ENCODE measurements around the gene TMEM258.

TMEM258 gene

GRCh38 chr11:61764606-61765260 lies 27.7 kb downstream of the TMEM258 start:
- no peak for DNase-seq (ENCODE audit: low read depth, low spot score)
- H3K4me3 ChIP-seq: no peak overlapping the region
- no peak for TF ChIP-seq POLR2AphosphoS5 (IDR thresholded peaks at IDR 0.05; ENCODE audit: borderline replicate concordance, low read depth, low read length)
- no peaks in the 10 kb centered on the region for H3K36me3 ChIP-seq (ENCODE audit: insufficient read depth, low read length)
- no peak overlapping the region for H3K27ac ChIP-seq
- H3K9ac ChIP-seq (ENCODE audit: insufficient read length): no peak overlapping the region
- no peaks in the 10 kb centered on the region for H3K9me3 ChIP-seq (ENCODE audit: low read depth, low read length)

- TF ChIP-seq EZH2 (IDR thresholded peaks at IDR 0.05) (no peak), FOXP2 (optimal IDR thresholded peaks at IDR 0.05; ENCODE audit: control extremely low read depth, extremely low read length, insufficient read depth) (no peak), POLR2AphosphoS5 (IDR thresholded peaks at IDR 0.05; ENCODE audit: borderline replicate concordance, low read depth, low read length) (no peak)
Observed at GRCh38 chr11:61763930-61764605, 28.3 kb downstream of the TMEM258 start.

DNA sequence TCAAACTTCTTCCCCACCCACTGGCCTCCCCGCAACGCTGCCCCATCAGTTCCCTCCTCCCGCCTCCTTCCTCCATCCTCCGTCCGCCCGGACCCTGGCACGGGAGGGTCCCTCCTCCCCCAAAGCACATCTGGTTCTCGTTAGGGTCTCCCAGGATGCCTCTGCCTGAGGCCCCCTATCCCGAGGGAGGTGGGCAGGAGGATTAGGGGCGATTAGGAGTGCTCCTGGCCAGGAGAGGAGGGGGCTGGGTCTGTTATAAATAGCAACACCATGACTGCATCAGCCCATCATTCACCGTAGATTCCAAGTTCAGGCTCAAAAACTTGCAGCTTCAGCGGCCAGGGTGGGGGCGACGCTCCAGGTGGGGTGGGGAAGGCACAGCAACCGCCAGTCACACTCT lies 29.6 kb downstream of the TMEM258 start:
- DNase-seq (ENCODE audit: low read depth, low spot score): no peak
- no peaks in the 10 kb centered on the region for H3K36me3 ChIP-seq (ENCODE audit: insufficient read depth, low read length)
- no peak overlapping the region for H3K4me3 ChIP-seq
- H3K9me3 ChIP-seq (ENCODE audit: low read depth, low read length): no peaks in the 10 kb centered on the region
- TF ChIP-seq FOXP2 (optimal IDR thresholded peaks at IDR 0.05; ENCODE audit: control extremely low read depth, extremely low read length, insufficient read depth): no peak
- no peak for TF ChIP-seq EZH2 (IDR thresholded peaks at IDR 0.05)
- TF ChIP-seq POLR2AphosphoS5 (IDR thresholded peaks at IDR 0.05; ENCODE audit: borderline replicate concordance, low read depth, low read length): no peak
- H3K27ac ChIP-seq: no peak overlapping the region
- H3K9ac ChIP-seq (ENCODE audit: insufficient read length): no peak overlapping the region

More at GRCh38 chr11:61763930-61764605, 28.3 kb downstream of the TMEM258 start:
- Histone ChIP-seq H3K36me3 (ENCODE audit: insufficient read depth, low read length) (no peaks in the 10 kb centered on the region), H3K4me3 (no peak overlapping the region), H3K9me3 (ENCODE audit: low read depth, low read length) (no peaks in the 10 kb centered on the region), H3K27ac (no peak overlapping the region), H3K9ac (ENCODE audit: insufficient read length) (no peak overlapping the region)
- DNase-seq (ENCODE audit: low read depth, low spot score): no peak

- Histone ChIP-seq H3K9ac (ENCODE audit: insufficient read length) (no peak overlapping the region), H3K4me3 (no peak overlapping the region), H3K27ac (peak overlapping the region; percentile 57), H3K36me3 (ENCODE audit: insufficient read depth, low read length) (no peaks in the 10 kb centered on the region), H3K9me3 (ENCODE audit: low read depth, low read length) (no peaks in the 10 kb centered on the region)
- TF ChIP-seq POLR2AphosphoS5 (IDR thresholded peaks at IDR 0.05; ENCODE audit: borderline replicate concordance, low read depth, low read length) (no peak), FOXP2 (optimal IDR thresholded peaks at IDR 0.05; ENCODE audit: control extremely low read depth, extremely low read length, insufficient read depth) (no peak), EZH2 (IDR thresholded peaks at IDR 0.05) (no peak)
- DNase-seq (ENCODE audit: low read depth, low spot score): no peak
Observed at GRCh38 chr11:61762223-61762615, 30.2 kb downstream of the TMEM258 start.

- H3K36me3 ChIP-seq (ENCODE audit: insufficient read depth, low read length): no peaks in the 10 kb centered on the region
- TF ChIP-seq EZH2 (IDR thresholded peaks at IDR 0.05): no peak
- TF ChIP-seq FOXP2 (optimal IDR thresholded peaks at IDR 0.05; ENCODE audit: control extremely low read depth, extremely low read length, insufficient read depth): no peak
- TF ChIP-seq POLR2AphosphoS5 (IDR thresholded peaks at IDR 0.05; ENCODE audit: borderline replicate concordance, low read depth, low read length): no peak
- no peak overlapping the region for H3K4me3 ChIP-seq
- peak overlapping the region; percentile 57 for H3K27ac ChIP-seq
- DNase-seq (ENCODE audit: low read depth, low spot score): no peak
- H3K9ac ChIP-seq (ENCODE audit: insufficient read length): no peak overlapping the region
- no peaks in the 10 kb centered on the region for H3K9me3 ChIP-seq (ENCODE audit: low read depth, low read length)
Observed at GRCh38 chr11:61761440-61762222, 30.8 kb downstream of the TMEM258 start.

- H3K27ac ChIP-seq: no peak overlapping the region
- no peak overlapping the region for H3K9ac ChIP-seq (ENCODE audit: insufficient read length)
- no peaks in the 10 kb centered on the region for H3K36me3 ChIP-seq (ENCODE audit: insufficient read depth, low read length)
- no peak overlapping the region for H3K4me3 ChIP-seq
- no peak for DNase-seq (ENCODE audit: low read depth, low spot score)
- H3K9me3 ChIP-seq (ENCODE audit: low read depth, low read length): no peaks in the 10 kb centered on the region
- TF ChIP-seq FOXP2 (optimal IDR thresholded peaks at IDR 0.05; ENCODE audit: control extremely low read depth, extremely low read length, insufficient read depth): no peak
- TF ChIP-seq EZH2 (IDR thresholded peaks at IDR 0.05): no peak
- no peak for TF ChIP-seq POLR2AphosphoS5 (IDR thresholded peaks at IDR 0.05; ENCODE audit: borderline replicate concordance, low read depth, low read length)
Observed at GRCh38 chr11:61760946-61761345, 31.5 kb downstream of the TMEM258 start.

DNA sequence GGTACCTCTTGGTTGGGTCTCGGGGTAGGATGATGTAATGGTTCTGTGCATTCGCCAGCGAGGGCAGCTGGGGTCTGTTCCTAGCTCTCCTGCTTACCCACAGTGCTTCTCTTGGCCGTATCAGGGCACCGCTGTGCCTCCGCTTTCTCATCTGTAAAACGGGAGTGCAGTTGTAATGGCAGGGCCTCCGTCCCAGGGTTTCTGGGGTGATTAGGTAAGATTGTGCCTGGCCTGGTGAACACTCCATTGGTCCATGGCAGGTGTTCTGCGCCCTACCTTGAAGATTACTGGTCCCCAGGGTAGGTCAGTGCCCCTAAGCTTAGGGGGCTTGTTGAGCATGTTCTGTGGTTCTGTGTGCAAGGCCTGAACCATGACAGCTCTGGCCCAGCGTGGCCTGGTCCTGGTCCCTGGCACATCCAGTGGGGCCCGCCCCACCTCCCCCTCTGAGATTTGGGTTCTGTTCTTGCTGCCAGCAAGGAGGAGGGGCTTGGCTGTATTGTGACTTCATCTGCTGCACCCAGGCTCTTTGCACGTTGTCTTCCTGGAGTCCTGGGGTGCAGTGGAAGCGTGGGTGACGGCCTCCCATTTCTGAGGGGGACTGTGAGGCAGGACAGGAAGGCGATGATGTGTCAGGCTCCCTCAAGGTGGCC lies 35.1 kb downstream of the TMEM258 start:
- H3K9ac ChIP-seq (ENCODE audit: insufficient read length): no peak overlapping the region
- H3K27ac ChIP-seq: peak overlapping the region; percentile 73; the same call in 1 of the 2 replicates
- DNase-seq (ENCODE audit: low read depth, low spot score): no peak

More for the DNA sequence above, 35.1 kb downstream of the TMEM258 start:
- Histone ChIP-seq H3K4me3 (peak overlapping the region; percentile 37), H3K9me3 (ENCODE audit: low read depth, low read length) (no peaks in the 10 kb centered on the region), H3K36me3 (ENCODE audit: insufficient read depth, low read length) (no peaks in the 10 kb centered on the region)
- TF ChIP-seq FOXP2 (optimal IDR thresholded peaks at IDR 0.05; ENCODE audit: control extremely low read depth, extremely low read length, insufficient read depth) (no peak), EZH2 (IDR thresholded peaks at IDR 0.05) (no peak), POLR2AphosphoS5 (IDR thresholded peaks at IDR 0.05; ENCODE audit: borderline replicate concordance, low read depth, low read length) (no peak)

Data from SK-N-MC (cell line).